NCI-H1417 (cell line): ENCODE measurements around the gene OR6C1.
"Not testable (repeated sequence)": the region's sequence is repeated elsewhere in the genome, so short reads cannot be mapped to it uniquely, and the experiment has no call there.

Experiments
- DNase-seq, 3 experiments: peaks; one replicate each; lab custom pipeline; 2025; lab: John Stamatoyannopoulos, UW

OR6C1 gene

DNA sequence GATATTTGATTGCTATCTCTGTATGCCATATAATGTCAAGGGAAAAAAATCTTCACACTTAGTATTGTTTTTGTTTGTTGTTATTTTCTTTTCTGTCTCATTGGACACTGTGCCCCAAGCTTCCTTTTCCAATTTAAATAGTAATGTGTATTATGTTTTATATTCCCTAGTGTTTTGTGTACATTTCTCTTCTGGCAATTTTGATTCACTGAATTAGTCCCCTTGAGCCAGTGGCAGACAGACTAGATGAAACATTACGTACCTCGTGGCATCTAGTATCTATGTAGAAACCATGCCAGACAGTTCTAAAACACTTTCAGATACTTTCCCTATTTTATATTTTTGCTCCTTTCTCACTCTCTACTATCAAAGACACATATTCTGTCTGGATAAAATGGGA is at the start of gene OR6C1:
Gene OR6C1, plus strand, starts transcription at position 301 of the 400 bp plus-strand sequence. CDS start 6,257 bp downstream, outside the sequence.
- no peak for DNase-seq

GRCh38 chr12:55280991-55281390 is 33.2 kb upstream of the OR6C1 start:
- no peak for DNase-seq

- DNase-seq = no peak
These were observed 24.1 kb upstream of the OR6C1 start for GRCh38 chr12:55289999-55290398.

DNA sequence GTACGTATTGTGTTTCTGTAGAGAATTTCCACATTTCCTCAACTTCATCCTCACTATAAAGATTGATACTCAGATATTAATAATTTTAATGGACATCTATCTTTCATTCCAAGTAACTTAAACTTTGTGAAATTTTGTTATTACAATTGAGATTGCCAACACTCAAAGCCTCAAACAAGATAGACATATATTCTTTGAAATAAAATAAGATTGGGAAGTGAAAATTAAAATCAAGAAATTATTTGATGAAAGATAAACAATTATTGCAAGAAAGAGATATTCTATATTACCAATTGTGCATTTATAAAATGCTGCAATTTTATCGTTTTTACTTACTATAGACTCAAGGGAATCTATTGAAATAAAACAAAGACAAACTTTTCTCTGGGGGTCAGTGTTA is 17.7 kb upstream of the OR6C1 start, which contains the start of gene OR6C6:
Gene OR6C6, minus strand, starts transcription at position 101 of the 400 bp plus-strand sequence. CDS start 1,337 bp downstream, outside the sequence.
- no peak for DNase-seq

DNA sequence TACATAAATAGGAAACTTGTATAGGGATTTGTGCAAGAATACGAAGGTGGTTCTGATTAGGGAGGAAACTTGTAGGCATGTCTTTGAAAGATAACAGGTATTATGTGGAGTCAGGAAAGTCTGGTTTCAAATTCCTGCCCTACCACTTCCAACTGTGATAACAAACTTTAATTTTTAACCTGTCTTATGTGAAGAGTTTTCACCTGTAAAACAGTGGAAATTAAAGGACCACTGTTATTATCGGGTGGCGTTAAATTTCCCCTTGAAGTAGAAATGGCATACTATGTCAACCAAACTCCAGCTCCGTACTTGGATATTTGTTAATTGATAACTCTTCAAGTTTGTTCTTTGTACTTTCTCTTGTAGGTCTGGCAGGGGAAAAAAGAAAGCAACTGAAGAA is 6.1 kb downstream of the OR6C1 start:
- no peak for DNase-seq

- DNase-seq = not testable (repeated sequence)
These were observed 11.7 kb downstream of the OR6C1 start for GRCh38 chr12:55325801-55326200.

DNA sequence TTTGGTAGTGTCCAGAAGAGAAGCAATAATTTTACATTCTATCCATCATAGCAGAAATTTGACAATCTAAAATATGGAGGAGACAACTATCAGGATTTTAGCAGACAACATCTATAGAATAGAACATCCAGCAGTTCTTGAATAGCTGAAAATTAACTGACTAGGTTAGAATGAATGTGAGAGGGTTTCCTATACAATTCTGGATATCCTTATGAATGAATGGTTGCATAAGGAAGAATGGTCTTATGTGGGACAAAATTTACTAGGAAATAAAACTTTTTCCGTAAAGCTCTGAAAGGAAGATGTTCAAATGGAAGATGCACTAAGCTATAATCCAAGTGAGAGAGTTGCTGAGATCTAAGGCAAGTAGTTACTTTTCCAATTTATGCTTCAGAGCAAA is 16.3 kb downstream of the OR6C1 start, which contains the start of gene OR6C3:
Gene OR6C3, plus strand, starts transcription at position 301 of the 400 bp plus-strand sequence. CDS start 955 bp downstream, outside the sequence.
- no peak for DNase-seq

DNA sequence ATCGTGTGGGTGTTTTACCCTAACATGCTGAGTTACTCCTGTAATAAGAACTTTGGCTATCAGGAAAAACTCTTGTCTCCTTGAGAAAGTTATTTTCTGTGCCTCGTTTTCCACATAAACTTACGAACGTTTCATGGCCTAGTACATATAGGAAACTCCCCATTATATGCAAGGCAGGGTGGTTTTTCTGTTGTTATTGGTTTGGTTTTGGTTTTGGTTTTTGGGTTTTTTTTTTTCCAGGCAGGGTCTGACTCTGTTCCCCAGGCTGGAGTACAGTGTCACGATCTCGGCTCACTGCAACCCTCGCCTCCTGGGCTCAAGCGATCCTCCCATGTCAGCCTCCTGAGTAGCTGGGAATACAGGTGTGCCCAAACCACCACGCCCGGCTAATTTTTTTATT is 21.9 kb downstream of the OR6C1 start:
- DNase-seq = no peak

- not testable (repeated sequence) for DNase-seq
These were observed 41.2 kb downstream of the OR6C1 start for GRCh38 chr12:55355338-55355737.

GRCh38 chr12:55362675-55363074 is 48.5 kb downstream of the OR6C1 start, which contains the start of gene OR6C75:
OR6C75 (plus strand) TSS chr12:55362975; CDS start chr12:55365111, 2,136 bp downstream.
- DNase-seq = no peak

DNA sequence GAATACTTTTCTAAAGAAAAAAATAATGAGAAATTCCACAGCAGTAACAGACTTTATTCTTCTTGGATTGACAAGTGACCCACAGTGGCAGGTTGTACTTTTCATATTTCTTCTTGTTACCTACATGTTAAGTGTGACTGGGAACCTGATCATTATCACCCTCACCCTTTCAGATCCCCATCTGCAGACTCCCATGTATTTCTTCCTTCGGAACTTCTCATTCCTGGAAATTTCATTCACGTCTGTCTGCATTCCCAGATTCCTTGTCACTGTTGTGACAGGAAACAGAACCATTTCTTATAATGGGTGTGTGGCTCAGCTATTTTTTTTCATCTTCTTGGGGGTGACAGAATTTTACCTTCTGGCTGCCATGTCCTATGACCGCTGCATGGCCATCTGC is 50.9 kb downstream of the OR6C1 start:
- no peak for DNase-seq
